CD14-positive monocyte (primary cell): ENCODE measurements around the gene LRSAM1. TPM values are rescaled to one million over a fixed set of nuclear protein-coding genes. Genes with fewer than 3 reads are reported as not detected.

ENCODE experiments used
- DNase-seq, 3 donors: peaks; one replicate each; pipeline ENCODE4 v3.0.0-alpha.2; 2011 to 2022
- H2AFZ ChIP-seq: 2 replicates; pipeline ENCODE4 v1.6.0; 2012; ENCODE audit warnings: mild to moderate bottlenecking, low read depth, low read length, inconsistent platforms; ENCODE audit not compliant: insufficient read depth, poor library complexity, severe bottlenecking
- H3K27ac ChIP-seq, 2 donors: 1 replicate in 1 of 2; 2 replicates in 1 of 2; pipeline ENCODE4 v1.5.1; 2012 to 2013; ENCODE audit warnings: low read length in 2 of 2, control low read depth in 1 of 2, inconsistent platforms in 1 of 2, low read depth in 1 of 2, mild to moderate bottlenecking in 1 of 2
- H3K27me3 ChIP-seq, 2 donors: one replicate each; pipeline versions ENCODE4 v1.6.0 to v1.6.1; 2011 to 2013; ENCODE audit warnings: low read length in 2 of 2; ENCODE audit not compliant: control insufficient read depth in 2 of 2, insufficient read depth in 2 of 2
- H3K36me3 ChIP-seq, 2 donors: replicated peaks in 1 of 2; 1 replicate in 1 of 2; 2 replicates in 1 of 2; pipeline versions ENCODE4 v1.5.1 to v1.6.1; 2012 to 2013; ENCODE audit warnings: low read length in 2 of 2, control low read depth in 1 of 2, inconsistent platforms in 1 of 2, mild to moderate bottlenecking in 1 of 2; ENCODE audit not compliant: insufficient read depth in 2 of 2, control insufficient read depth in 1 of 2
- H3K4me1 ChIP-seq, 2 donors: 1 replicate in 1 of 2; 2 replicates in 1 of 2; pipeline versions ENCODE4 v1.5.1 to v1.6.1; 2012 to 2013; ENCODE audit warnings: low read length in 2 of 2, control low read depth in 1 of 2, inconsistent platforms in 1 of 2, mild to moderate bottlenecking in 1 of 2, moderate library complexity in 1 of 2; ENCODE audit not compliant: insufficient read depth in 2 of 2, control insufficient read depth in 1 of 2
- H3K4me2 ChIP-seq: replicated peaks from 2 replicates; pipeline ENCODE3; 2012; ENCODE audit warnings: low read length, moderate library complexity, mild to moderate bottlenecking; ENCODE audit not compliant: poor library complexity, severe bottlenecking; ENCODE audit errors: extremely low read depth
- H3K4me3 ChIP-seq, 3 experiments: fragments of 200-600 bp in 1 of 3; sonication (generic) in 1 of 3; replicated peaks in 1 of 3; 1 replicate in 2 of 3; 2 replicates in 1 of 3; pipeline ENCODE4 v1.5.1; 2011 to 2013; ENCODE audit warnings: low read length in 3 of 3, mild to moderate bottlenecking in 3 of 3, control low read depth in 2 of 3, low read depth in 2 of 3, inconsistent platforms in 1 of 3, moderate library complexity in 1 of 3
- H3K79me2 ChIP-seq: 2 replicates; pipeline ENCODE4 v1.6.0; 2012; ENCODE audit warnings: mild to moderate bottlenecking, control low read depth, inconsistent platforms, low read length, moderate library complexity; ENCODE audit not compliant: insufficient read depth
- H3K9ac ChIP-seq: 2 replicates; pipeline ENCODE4 v1.6.0; 2017; ENCODE audit warnings: low read length, mild to moderate bottlenecking; ENCODE audit not compliant: insufficient read depth, poor library complexity, severe bottlenecking
- H3K9me3 ChIP-seq, 2 donors: replicated peaks in 1 of 2; 1 replicate in 1 of 2; 2 replicates in 1 of 2; pipeline versions ENCODE4 v1.5.1 to v1.6.1; 2012 to 2013; ENCODE audit warnings: low read length in 2 of 2, control low read depth in 1 of 2; ENCODE audit not compliant: control insufficient read depth in 1 of 2, insufficient read depth in 1 of 2
- H4K20me1 ChIP-seq: 2 replicates; pipeline ENCODE4 v1.6.0; 2012; ENCODE audit warnings: mild to moderate bottlenecking, low read length, control low read depth, moderate library complexity; ENCODE audit not compliant: insufficient read depth
- H3K27ac Mint-ChIP-seq, 7 donors: one replicate each; pipeline ENCODE4 v1.8.0; 2020; ENCODE audit warnings: mild to moderate bottlenecking in 7 of 7, mixed read lengths in 7 of 7, moderate library complexity in 6 of 7, inconsistent platforms in 2 of 7
- H3K27me3 Mint-ChIP-seq, 3 donors: one replicate each; pipeline ENCODE4 v1.8.0; 2021 to 2022; ENCODE audit warnings: low read depth in 3 of 3, mild to moderate bottlenecking in 3 of 3, mixed read lengths in 3 of 3, moderate library complexity in 3 of 3, inconsistent platforms in 1 of 3
- H3K36me3 Mint-ChIP-seq, 2 donors: one replicate each; pipeline ENCODE4 v1.8.0; 2020; ENCODE audit warnings: mixed read lengths in 2 of 2, inconsistent platforms in 1 of 2, mild to moderate bottlenecking in 1 of 2
- H3K4me1 Mint-ChIP-seq: one replicate; pipeline ENCODE4 v1.8.0; 2020; ENCODE audit warnings: mild to moderate bottlenecking, mixed read lengths
- H3K4me3 Mint-ChIP-seq, 2 donors: one replicate each; pipeline ENCODE4 v1.8.0; 2020; ENCODE audit warnings: mild to moderate bottlenecking in 2 of 2, mixed read lengths in 2 of 2, moderate library complexity in 1 of 2
- H3K9me3 Mint-ChIP-seq, 7 donors: one replicate each; pipeline ENCODE4 v1.8.0; 2020 to 2022; ENCODE audit warnings: mixed read lengths in 7 of 7, mild to moderate bottlenecking in 6 of 7, moderate library complexity in 6 of 7, inconsistent platforms in 2 of 7
- WGBS: methylation state at CpG from one replicate; pipeline ENCODE4 v1.1.5; 2013; ENCODE audit warnings: missing lambda C conversion rate; ENCODE audit not compliant: insufficient coverage; 5-methylcytosine and 5-hydroxymethylcytosine counted together
- intact Hi-C, 2 donors: fragments of 100-400 bp; cut with micrococcal nuclease; formaldehyde crosslinking; loops; one replicate each; pipeline versions ENCODE4 v1.15.0 to v1.15.1; 2023
- polyA plus RNA-seq, 3 donors: library from polyadenylated mRNA; depleted of rRNA in 1 of 3; unstranded in 2 of 3; stranded (reverse) in 1 of 3; fragments of 300-500 nt in 2 of 3; fragments of >200 nt in 1 of 3; fragmentation: Illumina TruSeq in 2 of 3; gene quantifications; 1 replicate in 2 of 3; 2 replicates in 1 of 3; pipeline ENCODE4 v1.2.3, GENCODE V29; 2012 to 2021
- TF ChIP-seq, protein P1 (sequence below): fragments of 200-600 bp; IDR thresholded peaks from one replicate; pipeline ENCODE4 v1.8.0; 2022; ENCODE audit warnings: antibody characterized with exemption, mild to moderate bottlenecking

The LRSAM1 gene
- polyA plus RNA-seq, 3 donors, result 6.0 to 19.8 (median 8.2) TPM

DNA sequence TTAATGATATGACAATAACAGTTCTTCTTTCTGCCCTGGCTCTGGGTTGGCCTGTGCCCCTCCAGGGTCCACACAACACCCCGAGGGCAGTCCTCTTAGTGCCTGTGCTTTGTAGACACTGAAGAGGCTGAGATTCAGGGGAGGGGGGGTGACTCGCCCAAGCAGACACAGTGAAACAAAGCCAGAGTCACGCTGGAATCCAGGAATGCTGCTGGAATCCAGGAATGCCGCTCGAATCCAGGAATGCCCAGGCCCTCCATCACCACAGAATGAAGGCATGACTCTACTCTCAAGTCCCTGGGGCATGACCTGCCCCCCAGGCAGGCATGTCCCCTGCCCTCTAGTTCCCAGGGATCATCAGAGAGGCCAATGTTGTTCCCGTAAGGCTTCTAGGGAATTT, 73.1 kb downstream of the LRSAM1 start:
- Histone ChIP-seq H3K9me3 (peaks cover 29 to 34% of the 10 kb centered on the region in 2 donors), H3K4me3 (no peak overlapping the region), H3K4me2 (no peak overlapping the region), H3K79me2 (no peaks in the 10 kb centered on the region), H4K20me1 (peaks cover 62% of the 10 kb centered on the region), H3K27me3 (no peaks in the 10 kb centered on the region), H3K9ac (no peak overlapping the region), H3K36me3 (peaks cover 68 to 84% of the 10 kb centered on the region in 2 donors), H3K4me1 (peaks cover 28 to 37% of the 10 kb centered on the region in 2 donors), H3K27ac (peak overlapping the region in 1 of 2 donors; percentile 28), H2AFZ (no peak overlapping the region)
- H3K4me1 Mint-ChIP-seq, result peaks cover 27% of the 10 kb centered on the region
- peaks cover 24 to 37% (median 31%) of the 10 kb centered on the region in 7 donors for H3K9me3 Mint-ChIP-seq
- intact Hi-C loops, result loop anchor here (5.0 kb wide), 2 partner anchors 33 to 38 kb away; no protein-coding TSS in a partner anchor
- no peak for DNase-seq
- 100% methylated on average over 4 of the region's 6 CpGs for WGBS
- no peak overlapping the region for H3K4me3 Mint-ChIP-seq
- peaks cover 2 to 4% (median 3%) of the 10 kb centered on the region in 3 donors for H3K27me3 Mint-ChIP-seq
- peaks cover 80 to 98% of the 10 kb centered on the region in 2 donors for H3K36me3 Mint-ChIP-seq
- peak overlapping the region in 6 of 7 donors; percentile 56 to 87 (median 61) for H3K27ac Mint-ChIP-seq
- TF ChIP-seq, protein P1, sequence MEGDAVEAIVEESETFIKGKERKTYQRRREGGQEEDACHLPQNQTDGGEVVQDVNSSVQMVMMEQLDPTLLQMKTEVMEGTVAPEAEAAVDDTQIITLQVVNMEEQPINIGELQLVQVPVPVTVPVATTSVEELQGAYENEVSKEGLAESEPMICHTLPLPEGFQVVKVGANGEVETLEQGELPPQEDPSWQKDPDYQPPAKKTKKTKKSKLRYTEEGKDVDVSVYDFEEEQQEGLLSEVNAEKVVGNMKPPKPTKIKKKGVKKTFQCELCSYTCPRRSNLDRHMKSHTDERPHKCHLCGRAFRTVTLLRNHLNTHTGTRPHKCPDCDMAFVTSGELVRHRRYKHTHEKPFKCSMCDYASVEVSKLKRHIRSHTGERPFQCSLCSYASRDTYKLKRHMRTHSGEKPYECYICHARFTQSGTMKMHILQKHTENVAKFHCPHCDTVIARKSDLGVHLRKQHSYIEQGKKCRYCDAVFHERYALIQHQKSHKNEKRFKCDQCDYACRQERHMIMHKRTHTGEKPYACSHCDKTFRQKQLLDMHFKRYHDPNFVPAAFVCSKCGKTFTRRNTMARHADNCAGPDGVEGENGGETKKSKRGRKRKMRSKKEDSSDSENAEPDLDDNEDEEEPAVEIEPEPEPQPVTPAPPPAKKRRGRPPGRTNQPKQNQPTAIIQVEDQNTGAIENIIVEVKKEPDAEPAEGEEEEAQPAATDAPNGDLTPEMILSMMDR, result no peak

DNA sequence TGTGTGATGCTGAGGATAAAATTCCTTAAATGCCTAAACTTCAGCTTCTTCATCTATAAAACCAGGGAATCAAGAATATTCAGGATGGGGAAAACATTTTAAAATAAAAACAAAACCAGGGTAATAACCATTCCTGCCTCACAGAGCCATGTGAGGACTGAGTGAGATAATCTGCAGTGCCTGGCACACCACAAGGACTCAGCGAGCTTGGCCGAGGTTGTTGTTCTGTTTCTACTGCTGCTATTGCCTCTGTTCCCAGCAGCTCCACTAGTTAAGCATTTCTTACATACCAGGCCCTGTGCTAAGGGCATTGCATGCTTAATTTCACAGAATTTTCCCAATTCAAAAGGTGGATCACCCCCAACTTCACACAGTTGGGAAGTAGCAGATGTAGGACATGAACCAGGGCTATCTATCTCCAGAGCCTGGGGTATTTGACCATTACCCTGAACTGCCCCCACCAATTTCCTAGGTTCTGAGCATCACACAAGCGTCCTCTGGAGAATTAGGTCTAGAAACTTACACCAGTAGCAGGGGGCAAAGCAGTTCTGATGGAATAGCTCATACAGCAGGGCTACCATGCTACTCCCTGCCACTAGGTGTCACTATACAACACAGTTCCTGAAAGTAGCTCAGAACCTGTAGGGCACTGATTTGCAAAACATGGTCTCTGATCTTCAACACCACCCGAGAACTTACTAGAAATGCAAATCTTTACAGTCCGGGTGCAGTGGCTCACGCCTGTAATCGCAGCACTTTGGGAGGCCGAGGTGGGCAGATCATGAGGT, 74.3 kb downstream of the LRSAM1 start:
- peaks cover 24 to 37% (median 31%) of the 10 kb centered on the region in 7 donors for H3K9me3 Mint-ChIP-seq
- Histone ChIP-seq H3K9ac (no peak overlapping the region), H3K27ac (no peak overlapping the region), H3K27me3 (no peaks in the 10 kb centered on the region), H3K36me3 (peaks cover 77 to 93% of the 10 kb centered on the region in 2 donors), H4K20me1 (peaks cover 68% of the 10 kb centered on the region), H3K9me3 (peaks cover 29 to 34% of the 10 kb centered on the region in 2 donors), H3K4me2 (no peak overlapping the region), H3K4me3 (no peak overlapping the region), H3K79me2 (no peaks in the 10 kb centered on the region), H3K4me1 (peaks cover 16 to 25% of the 10 kb centered on the region in 2 donors), H2AFZ (no peak overlapping the region)
- H3K27me3 Mint-ChIP-seq, result peaks cover 2 to 3% (median 3%) of the 10 kb centered on the region in 3 donors
- 95% methylated on average over 5 of the region's 8 CpGs for WGBS
- intact Hi-C loops, result loop anchor here in 1 of 2 donors (5.0 kb wide), 1 partner anchor 62 kb away; no protein-coding TSS in a partner anchor
- H3K4me3 Mint-ChIP-seq, result no peak overlapping the region
- H3K4me1 Mint-ChIP-seq, result peaks cover 15% of the 10 kb centered on the region
- H3K36me3 Mint-ChIP-seq, result peaks cover 85 to 98% of the 10 kb centered on the region in 2 donors
- TF ChIP-seq, protein P1, result peak; percentile 83
- peak; percentile 53 to 69 (median 65) for DNase-seq
- peak overlapping the region in 4 of 7 donors; percentile 25 to 80 (median 44) for H3K27ac Mint-ChIP-seq
